HK-2 (cell line): Measurements from ENCODE around the gene MEX3A.
A peak's percentile ranks its signal among the peaks of the same experiment; 100 is the strongest.
"Not testable (repeated sequence)": the region's sequence is repeated elsewhere in the genome, so short reads cannot be mapped to it uniquely, and the experiment has no call there.

Experiments used
- DNase-seq: peaks from one replicate; pipeline ENCODE4 v3.0.0-alpha.2; 2018; ENCODE audit not compliant: unreplicated experiment

The MEX3A gene

DNA sequence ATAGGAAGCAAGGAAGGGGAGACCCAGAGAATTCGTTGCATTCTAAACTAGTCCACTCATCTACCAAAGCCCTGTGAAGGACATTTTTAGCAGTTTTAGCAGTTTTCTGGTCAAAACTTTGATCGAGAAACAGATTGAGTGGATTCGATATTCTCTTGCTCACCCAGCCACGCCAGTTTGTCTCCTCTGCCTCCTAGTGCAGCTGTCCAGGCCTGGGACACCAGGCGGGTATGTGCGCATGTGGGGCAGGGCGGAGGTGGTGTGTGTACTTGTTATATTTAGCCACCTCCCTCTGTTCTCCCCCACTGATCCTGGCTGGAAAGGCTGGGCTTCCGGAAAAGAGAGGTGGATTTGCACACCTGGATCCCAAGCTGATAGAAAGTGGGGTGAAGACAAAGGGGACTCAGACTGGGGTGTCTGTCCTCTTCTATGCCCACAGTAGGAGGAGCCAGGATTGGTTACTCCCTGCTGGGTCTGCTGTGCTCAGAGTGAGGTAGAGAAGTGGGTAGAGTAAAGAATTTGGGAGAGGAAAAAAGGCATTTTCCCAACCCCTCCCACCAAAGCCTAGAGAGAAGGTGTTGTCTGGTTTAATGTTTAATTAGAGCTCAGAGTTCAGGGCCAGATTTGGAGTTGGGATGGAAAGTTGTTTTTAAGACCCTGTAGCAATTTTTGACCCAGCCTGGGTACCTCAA lies 36.1 kb upstream of the MEX3A start:
- no peak for DNase-seq

DNA sequence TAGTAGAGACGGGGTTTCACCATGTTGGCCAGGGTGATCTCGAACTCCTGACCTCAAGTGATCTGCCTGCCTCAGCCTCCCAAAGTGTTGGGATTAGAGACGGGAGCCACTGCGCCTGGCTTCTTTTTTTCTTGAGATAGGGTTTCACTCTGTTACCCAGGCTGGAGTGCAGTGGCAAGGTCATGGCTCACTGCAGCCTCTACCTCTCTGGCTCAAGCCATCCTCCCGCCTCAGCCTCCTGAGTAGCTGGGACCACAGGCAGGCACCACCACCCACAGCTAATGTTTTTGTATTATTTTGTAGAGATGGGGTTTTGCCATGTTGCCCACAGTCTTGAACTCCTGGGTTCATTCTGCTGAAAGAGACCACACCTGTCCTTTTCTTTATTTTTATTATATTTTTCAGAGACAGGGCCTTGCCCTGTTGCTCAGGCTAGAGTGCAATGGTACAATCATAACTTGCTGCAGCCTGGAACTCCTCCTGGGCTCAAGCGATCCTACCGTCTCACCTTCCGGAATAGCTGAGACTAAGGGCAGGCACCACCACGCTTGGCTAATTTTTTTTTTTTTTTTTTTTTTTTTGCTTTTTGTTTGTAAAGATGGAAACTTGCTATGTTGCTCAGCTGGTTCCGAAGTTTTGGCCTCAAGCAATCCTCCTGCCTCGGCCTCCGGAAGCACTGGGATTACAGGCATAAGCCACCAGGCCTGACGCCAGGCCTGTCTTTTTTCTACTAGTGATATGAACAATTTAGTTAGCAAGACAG lies 35.3 kb upstream of the MEX3A start:
- no peak for DNase-seq

DNA sequence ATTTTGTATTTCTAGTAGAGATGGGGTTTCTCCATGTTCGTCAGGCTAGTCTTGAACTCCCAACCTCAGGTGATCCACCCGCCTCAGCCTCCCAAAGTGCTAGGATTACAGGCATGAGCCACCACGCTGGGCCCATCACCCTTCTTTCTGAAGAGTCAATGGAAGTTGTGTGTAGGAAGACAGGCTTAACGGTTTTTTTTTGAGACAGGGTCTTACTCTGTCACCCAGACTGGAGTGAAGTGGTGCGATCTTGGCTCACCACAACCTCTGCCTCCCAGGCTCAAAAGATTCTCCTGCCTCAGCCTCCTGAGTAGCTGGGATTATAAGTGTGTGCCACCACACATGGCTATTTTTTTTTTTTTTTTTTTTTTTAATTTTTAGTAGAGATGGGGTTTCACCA lies 34.5 kb upstream of the MEX3A start:
- DNase-seq = not testable (repeated sequence)

DNA sequence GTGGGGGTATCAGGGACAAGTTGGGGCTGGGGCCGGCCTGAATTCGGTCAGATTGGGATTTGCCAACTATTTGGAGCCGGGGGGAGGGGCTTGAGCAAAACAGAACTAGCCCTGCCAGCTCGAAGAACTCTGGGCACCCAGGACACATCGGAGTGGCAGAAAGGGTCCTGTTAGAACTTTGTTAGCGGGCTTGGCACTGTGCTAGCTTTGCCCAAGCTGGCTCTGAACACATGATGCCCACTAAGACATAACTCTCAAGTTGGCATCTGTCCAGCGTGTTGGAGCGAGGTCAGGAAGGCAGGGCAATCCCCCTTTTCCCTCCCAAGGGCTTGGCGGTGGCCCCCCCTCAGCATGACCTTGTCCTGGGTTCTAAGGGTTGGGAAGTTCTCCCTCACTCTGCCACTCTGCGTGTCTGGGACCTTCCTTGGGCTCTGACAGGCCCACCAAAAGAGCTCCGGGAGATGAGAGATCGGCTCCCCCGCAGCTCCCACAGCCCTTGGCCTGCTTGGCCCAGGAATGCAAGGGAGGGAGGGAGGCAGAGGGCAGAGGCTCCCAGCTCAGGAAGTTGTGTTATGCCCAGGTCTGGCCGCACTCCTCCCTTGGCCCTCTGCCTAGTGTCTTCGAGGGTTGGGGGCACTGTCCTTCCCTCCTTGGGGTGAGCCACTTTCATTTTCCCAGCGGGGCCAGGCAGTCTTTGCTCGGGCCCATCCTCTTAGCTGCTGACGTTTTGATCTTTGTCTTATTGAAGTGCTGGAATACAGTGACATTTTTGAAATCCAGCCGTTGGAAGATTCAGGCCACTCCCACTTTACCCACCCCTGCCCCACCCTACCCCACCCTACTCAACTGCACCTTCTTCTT lies 33.5 kb upstream of the MEX3A start:
- DNase-seq = peak; percentile 72

DNA sequence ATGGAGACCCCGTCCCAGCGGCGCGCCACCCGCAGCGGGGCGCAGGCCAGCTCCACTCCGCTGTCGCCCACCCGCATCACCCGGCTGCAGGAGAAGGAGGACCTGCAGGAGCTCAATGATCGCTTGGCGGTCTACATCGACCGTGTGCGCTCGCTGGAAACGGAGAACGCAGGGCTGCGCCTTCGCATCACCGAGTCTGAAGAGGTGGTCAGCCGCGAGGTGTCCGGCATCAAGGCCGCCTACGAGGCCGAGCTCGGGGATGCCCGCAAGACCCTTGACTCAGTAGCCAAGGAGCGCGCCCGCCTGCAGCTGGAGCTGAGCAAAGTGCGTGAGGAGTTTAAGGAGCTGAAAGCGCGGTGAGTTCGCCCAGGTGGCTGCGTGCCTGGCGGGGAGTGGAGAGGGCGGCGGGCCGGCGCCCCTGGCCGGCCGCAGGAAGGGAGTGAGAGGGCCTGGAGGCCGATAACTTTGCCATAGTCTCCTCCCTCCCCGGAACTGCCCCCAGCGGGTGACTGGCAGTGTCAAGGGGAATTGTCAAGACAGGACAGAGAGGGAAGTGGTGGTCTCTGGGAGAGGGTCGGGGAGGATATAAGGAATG lies 32.8 kb upstream of the MEX3A start:
- DNase-seq = peak; percentile 63

DNA sequence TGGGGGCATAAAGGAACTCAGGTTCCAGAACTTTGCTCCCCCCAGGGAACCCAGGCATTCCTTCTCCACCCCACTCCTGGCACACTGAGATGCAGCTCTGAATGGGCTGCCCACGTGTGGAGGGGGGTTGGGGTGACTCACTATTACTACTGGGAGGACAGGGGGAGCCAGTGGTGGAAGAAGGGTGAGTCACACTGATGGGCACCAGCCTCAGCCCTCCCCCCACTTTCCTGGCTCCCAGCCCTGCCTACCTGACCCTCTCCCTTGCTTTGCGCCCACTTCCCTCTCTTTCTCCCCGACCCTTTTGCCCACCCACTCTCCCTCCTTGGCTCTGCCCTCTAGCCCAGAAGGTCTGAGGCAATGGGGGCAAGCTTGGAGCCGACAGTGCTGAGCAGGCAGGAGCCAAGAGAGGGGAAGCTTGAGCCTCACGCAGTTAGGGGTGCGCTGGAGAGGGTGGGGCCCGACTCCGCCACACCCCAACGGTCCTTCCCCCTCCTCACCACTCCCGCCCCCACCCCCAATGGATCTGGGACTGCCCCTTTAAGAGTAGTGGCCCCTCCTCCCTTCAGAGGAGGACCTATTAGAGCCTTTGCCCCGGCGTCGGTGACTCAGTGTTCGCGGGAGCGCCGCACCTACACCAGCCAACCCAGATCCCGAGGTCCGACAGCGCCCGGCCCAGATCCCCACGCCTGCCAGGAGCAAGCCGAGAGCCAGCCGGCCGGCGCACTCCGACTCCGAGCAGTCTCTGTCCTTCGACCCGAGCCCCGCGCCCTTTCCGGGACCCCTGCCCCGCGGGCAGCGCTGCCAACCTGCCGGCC lies 32.0 kb upstream of the MEX3A start, which contains the start of gene LMNA:
LMNA (plus strand) TSS at position 611 of the 818 bp plus-strand sequence. CDS start 208 bp downstream, outside the sequence.
- DNase-seq = peak; percentile 95

DNA sequence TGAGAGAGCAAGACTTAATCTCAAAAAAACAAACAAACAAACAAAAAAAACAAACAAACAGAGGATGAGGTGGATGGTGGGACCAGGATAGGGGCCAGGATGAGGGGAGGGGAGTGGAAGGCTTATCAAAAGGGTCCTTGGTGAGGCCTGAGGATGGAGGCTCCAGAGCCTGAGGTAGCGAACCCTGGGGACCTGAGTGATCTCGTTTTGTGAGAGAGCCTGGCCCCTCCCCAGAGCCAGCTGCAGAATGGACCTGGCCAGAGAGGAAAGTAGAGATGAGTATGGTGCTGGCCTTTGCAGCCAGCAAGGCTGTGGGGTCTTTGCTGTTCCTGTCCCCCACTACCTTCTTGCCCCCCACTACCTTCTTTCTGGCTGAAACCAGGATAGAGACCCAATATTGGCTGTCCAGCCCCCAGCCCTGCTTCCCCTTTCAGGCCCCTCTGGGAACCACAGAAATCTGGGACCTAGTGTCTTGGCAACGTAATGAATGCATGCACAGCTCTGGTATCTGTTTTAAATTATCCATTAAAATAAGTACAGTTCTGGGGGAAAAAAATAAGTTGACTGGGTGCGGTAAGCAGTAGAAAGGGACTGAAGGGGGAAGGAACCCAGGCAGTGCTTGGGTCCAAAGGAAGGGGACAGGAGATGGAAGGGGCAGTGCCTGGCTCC lies 31.2 kb upstream of the MEX3A start:
- no peak for DNase-seq

DNA sequence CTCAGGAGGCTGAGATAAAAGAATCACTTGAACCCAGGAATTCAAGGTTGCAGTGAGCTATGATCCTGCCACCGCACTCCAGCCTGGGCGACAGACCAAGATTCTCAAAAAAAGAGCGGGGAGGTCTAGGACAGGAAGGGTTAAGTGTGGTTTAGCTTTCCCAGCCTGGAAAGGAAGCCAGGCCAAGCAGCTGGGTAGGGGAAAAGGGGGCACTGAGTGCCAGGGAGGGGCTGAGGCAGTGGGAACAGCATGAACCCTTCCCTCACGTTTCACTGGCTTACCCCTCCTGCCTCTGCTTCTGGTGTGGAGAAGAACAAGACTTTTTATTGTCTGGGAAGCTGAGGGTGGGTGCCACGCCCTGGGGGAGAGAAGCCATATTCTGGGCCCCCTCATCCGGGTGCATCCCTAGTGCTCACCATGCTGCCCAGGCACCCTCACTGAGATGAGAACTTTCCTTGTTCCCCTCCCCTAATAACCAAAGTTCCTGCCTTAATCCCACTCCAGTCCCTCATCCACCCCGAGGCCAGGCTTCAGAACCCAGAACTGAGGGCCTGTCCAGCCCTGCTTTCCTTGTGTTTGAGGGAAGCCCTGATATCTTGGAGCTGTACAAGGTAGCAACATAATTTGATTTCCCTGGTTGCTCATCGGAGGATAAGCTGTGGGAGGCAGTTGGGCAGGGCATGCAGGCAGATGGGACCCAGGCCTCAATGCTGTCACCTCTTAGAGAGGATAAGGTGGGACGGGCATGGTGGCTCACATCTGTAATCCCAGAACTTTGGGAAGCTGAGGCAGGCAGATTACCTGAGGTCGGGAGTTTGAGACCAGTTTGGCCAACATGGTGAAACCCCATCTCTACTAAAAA lies 30.2 kb upstream of the MEX3A start:
- no peak for DNase-seq

DNA sequence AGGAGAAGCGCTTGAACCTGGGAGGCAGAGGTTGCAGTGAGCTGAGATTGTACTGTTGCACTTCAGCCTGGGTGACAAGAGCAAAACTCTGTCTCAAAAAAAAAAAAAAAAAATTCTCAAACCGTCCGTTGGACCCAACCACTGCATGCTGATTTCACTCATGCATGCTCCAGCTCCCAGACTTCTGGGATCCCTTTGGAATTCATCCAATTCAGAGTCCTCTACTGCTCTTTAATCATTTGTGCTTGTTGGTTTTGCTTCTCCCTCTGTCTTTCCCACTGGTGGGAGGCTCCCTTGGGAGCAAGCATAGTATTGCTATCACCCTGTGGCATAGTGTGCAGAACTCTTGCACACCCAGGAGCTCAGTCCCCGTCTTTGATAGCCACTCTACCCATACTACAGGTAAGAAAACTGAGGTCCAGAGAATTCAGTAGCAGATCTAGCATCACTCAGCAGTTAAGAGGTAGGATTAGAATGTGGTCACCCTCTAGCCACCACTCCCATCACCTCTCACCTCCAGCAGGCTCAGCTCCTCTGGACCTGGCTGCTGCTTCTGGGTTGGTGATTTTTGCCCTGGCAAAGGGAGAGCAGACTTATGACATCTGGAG lies 29.2 kb upstream of the MEX3A start:
- DNase-seq = no peak

DNA sequence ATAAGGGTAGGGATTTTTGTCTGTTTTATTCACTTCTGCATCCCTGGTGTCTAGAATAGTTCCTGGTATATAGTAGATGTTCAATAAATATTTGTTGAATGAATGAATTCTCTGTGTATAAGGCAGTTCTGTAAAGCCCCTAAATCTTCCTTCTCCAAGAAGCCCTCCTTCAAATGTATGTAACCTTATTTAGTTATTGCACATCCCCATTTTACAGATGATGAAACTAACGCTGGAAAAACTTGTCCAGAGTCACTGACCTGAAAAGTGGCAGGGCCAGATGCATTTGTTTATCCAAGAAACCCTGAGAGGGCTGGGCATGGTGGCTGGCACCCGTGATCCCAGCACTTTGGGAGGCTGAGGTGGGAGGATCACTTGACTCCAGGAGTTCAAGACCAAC lies 28.0 kb upstream of the MEX3A start:
- no peak for DNase-seq

DNA sequence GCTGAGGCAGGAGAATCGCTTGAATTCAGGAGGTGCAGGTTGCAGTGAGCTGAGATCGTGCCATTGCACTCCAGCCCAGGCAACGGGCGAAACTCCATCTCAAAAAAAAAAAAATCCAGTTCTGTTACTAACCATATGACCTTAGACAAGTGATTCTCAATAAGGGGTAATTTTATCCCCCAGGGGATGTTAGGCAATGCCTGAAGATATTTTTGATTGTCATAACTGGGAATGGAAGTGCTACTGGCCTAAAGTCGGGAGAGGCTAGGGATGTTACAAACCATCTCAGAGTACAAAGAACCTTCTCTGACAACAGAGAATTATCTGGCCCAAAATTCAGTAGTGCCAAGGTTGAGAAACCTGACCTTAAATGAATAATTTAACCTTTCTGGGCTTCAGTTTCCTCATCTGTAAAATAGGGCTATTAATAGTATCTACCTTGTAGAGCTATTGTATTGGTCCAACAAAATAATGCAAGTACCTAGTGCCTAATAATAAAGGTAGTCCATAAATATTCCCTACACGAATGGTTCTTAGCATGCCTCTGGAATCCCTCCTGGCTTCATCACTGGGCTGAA lies 26.5 kb upstream of the MEX3A start:
- no peak for DNase-seq

DNA sequence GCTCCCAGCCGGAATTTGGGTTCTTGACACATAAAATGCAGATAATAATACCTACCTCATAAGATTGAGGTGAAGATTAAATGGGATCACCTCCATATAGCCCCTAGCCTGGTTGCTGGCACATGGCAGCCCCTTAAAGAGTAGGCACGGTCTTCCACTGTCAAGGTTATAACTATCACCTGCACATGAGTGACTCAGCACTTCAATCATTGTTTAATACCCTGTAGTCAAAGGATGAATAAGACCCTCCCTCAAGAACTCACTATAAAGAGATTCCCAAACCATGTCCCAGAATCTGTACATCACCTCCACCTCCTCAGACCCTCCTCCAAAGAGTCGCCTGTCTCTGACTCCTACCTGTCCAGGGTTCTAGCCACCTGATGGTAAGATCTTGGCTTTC lies 25.8 kb upstream of the MEX3A start:
- no peak for DNase-seq

DNA sequence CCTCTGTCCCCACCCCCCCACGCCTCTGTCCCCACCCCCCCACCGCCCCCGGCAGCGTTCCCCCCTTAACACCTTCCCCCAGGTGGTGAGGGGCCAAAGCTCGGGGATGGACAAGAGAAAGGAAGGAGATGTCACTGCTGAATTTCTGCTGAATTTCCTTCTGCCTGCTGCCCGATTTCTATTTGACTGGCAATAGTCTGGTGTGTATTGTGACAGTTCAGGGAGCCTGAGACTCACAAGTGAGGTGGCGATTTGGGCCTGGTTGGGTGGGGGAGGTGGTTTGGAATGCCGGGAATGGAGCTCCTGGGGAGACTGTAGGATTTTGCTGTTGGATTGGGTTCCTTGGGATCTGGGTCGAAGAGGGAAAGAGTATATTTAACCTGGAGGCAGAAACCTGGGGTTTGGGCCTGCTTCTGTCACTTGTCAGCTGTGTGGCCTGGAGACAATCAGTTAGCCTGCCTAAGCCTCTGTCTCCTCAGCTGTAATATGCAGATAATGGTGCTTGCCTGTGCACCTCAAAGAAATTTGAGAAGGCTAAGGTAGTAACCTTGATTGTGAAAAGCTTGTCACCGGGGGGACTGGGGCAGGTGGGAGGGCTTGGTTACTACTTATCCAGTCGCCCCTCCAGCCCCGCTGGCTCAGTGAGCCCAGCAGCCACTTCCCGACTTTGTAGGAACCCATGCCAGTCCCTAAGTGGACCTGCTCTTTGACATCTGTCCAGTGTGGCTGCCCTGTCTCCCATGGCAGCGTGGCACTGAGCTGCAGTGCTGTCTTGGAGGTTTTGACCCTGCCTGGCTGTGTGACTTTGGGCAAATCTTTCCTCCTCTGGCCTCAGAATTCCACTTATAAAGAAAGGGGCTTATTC lies 24.6 kb upstream of the MEX3A start:
- DNase-seq = no peak

DNA sequence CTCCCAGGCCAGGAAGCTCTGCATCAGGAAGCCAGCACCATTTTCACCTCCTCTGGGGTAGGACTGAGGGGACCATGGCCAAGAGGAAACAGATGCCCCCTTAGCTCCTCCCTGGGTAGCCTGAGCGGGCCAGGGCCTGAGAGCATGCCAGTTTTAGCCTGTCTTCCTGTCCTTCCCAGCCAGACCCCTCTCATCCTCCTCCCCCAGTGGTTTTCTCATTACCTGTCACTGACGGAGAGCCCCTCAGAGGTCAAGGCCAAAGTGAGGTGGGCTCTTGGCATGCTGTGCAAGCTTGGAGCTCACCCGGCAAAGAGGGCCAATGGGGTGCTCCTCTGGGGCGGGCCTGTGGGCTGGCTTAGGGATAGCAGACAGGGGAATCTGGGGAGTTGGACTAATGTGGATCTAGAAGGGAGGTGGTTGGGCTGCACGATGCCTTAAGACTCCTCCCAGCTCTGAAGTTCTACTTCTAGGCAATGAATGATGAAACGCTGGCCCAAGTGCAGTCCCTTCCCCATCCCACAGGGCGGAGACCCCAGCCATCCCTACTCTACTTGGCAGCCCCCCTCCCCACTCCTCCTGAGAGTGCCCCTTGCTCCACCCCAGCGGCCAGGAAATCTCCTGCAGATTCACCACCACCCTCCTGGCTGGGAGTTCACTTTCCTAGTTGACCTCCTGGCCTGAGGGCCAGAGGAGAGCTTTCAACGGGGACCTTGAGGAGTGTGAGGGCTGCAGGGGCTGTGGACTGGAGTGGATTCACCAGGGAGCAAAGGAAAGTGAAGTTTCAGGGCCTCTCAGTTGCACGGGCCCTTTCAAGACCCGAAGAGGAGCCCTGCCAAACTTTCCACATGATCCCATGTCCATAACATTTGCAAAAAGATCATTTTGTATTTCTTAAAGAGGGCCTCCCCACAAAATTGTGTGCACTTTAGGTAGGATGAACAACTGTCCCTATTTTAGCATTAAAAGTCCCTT lies 22.9 kb upstream of the MEX3A start:
- no peak for DNase-seq

DNA sequence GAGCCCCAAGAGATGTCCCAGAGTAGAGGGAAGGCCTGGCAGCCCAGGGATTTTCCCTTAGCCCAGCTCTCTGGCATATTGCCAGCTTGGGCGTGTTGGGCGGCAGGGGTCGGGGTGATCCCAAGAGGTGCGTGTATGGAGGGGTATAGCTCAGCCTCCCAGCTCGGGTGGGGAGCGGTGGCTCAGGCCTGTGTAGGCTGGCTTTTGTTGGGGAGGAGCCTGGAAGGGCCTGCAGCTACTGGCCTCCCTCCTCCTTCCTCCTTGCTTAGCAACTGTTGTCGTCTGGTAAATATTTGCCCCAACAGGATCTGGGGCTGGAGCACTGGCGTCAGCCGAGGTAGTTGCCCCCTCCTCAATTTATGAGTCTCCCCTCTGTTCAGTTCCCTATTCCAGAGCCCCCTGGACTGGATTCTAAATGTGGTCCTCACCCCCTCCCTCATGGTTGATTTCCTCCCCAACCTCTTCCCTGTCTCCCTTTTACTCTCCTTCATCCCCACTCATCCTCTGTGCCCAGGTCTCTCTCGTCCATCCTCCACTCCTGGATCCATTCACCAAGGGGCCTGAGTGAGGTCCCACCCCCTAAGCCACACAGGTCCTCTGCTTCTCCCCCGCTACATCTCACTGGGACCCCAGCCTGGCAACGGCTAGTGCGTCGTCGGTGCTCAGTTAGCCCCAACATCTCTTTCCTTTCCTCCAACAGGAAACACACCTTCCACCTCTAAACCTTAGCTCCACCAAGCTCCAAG lies 22.0 kb upstream of the MEX3A start:
- no peak for DNase-seq

DNA sequence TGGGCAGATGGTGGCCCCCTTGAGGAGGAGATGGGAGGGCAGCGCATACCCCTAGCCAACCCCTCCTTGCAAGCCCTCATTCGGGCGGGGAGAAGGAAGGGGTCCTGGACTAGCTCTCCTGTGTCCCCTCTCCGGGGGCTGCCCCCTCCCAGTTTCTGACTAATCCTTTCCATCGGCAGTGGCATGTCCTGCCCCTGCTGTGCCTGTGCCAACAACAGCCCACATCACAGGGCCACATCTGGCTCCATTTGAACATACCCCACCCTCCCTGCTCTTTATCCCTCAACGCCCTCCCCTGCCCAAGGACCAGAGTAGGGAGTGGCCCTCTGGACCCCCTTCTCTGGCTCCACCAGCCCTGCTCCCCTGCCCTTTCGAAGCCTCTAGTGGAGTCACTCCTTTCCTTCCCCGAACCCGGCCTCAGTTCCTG lies 21.3 kb upstream of the MEX3A start:
- DNase-seq = no peak
